Renal pelvis (tissue), 12 donors: ENCODE data around the gene PNKD. TPM values are rescaled to one million over a fixed set of nuclear protein-coding genes. Genes with fewer than 3 reads are reported as not detected.
A peak's percentile ranks its signal among the peaks of the same experiment; 100 is the strongest.

Experiments used
- DNase-seq: peaks from one replicate; pipeline ENCODE4 v3.0.0-alpha.2; 2013
- long read RNA-seq, 16 experiments: transcript quantifications; one replicate each; lab custom pipeline, GENCODE V29; 2026
- polyA plus RNA-seq, 3 donors: library from polyadenylated mRNA; unstranded; fragments of 120-200 nt; gene quantifications; one replicate each; pipeline ENCODE4 v1.2.1, GENCODE V29; 2013; ENCODE audit not compliant: insufficient read length in 3 of 3

Gene PNKD, protein sequence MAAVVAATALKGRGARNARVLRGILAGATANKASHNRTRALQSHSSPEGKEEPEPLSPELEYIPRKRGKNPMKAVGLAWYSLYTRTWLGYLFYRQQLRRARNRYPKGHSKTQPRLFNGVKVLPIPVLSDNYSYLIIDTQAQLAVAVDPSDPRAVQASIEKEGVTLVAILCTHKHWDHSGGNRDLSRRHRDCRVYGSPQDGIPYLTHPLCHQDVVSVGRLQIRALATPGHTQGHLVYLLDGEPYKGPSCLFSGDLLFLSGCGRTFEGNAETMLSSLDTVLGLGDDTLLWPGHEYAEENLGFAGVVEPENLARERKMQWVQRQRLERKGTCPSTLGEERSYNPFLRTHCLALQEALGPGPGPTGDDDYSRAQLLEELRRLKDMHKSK
- 100 to 1,000 TPM; 115 to 131 (median 115) TPM for polyA plus RNA-seq
- long read RNA-seq, donor 1, transcript PNKD-205 (2 exons, 1,372 nt), result minor isoform, 12 of 190 reads
- long read RNA-seq, donor 1, transcript PNKD-201 (3 exons, 758 nt), result major isoform, 156 of 190 reads
- long read RNA-seq, donor 1, transcript PNKD-202 (9 exons, 2,991 nt), result minor isoform, 12 of 190 reads
- long read RNA-seq, donor 1, partial matches to known transcripts, result 10 of 190 reads
- long read RNA-seq, donor 1, other reads (novel, unspliced or antisense), result 0 of 190 reads
- long read RNA-seq, donor 2, transcript PNKD-202 (9 exons, 2,991 nt), result minor isoform, 8 of 221 reads
- long read RNA-seq, donor 2, transcript PNKD-205 (2 exons, 1,372 nt), result minor isoform, 27 of 221 reads
- long read RNA-seq, donor 2, transcript PNKD-201 (3 exons, 758 nt), result major isoform, 167 of 221 reads
- long read RNA-seq, donor 2, partial matches to known transcripts, result 19 of 221 reads
- long read RNA-seq, donor 2, other reads (novel, unspliced or antisense), result 0 of 221 reads
- long read RNA-seq, donor 3, transcript PNKD-202 (9 exons, 2,991 nt), result minor isoform, 10 of 182 reads
- long read RNA-seq, donor 3, transcript PNKD-205 (2 exons, 1,372 nt), result minor isoform, 11 of 182 reads
- long read RNA-seq, donor 3, transcript PNKD-201 (3 exons, 758 nt), result major isoform, 123 of 182 reads
- long read RNA-seq, donor 3, partial matches to known transcripts, result 38 of 182 reads
- long read RNA-seq, donor 3, other reads (novel, unspliced or antisense), result 0 of 182 reads
- long read RNA-seq, donor 4, transcript PNKD-202 (9 exons, 2,991 nt), result minor isoform, 9 of 305 reads
- long read RNA-seq, donor 4, transcript PNKD-201 (3 exons, 758 nt), result major isoform, 232 of 305 reads
- long read RNA-seq, donor 4, transcript PNKD-205 (2 exons, 1,372 nt), result minor isoform, 27 of 305 reads
- long read RNA-seq, donor 4, partial matches to known transcripts, result 30 of 305 reads
- long read RNA-seq, donor 4, other reads (novel, unspliced or antisense), result 7 of 305 reads
- long read RNA-seq, donor 5, transcript PNKD-201 (3 exons, 758 nt), result major isoform, 75 of 91 reads
- long read RNA-seq, donor 5, partial matches to known transcripts, result 11 of 91 reads
- long read RNA-seq, donor 5, other reads (novel, unspliced or antisense), result 0 of 91 reads
- long read RNA-seq, donor 6, transcript PNKD-201 (3 exons, 758 nt), result major isoform, 146 of 201 reads
- long read RNA-seq, donor 6, transcript PNKD-202 (9 exons, 2,991 nt), result minor isoform, 6 of 201 reads
- long read RNA-seq, donor 6, transcript PNKD-205 (2 exons, 1,372 nt), result minor isoform, 23 of 201 reads
- long read RNA-seq, donor 6, partial matches to known transcripts, result 19 of 201 reads
- long read RNA-seq, donor 6, other reads (novel, unspliced or antisense), result 6 of 201 reads
- long read RNA-seq, donor 7, transcript PNKD-202 (9 exons, 2,991 nt), result minor isoform, 21 of 228 reads
- long read RNA-seq, donor 7, transcript PNKD-201 (3 exons, 758 nt), result major isoform, 156 of 228 reads
- long read RNA-seq, donor 7, transcript PNKD-205 (2 exons, 1,372 nt), result minor isoform, 20 of 228 reads
- long read RNA-seq, donor 7, partial matches to known transcripts, result 21 of 228 reads
- long read RNA-seq, donor 7, other reads (novel, unspliced or antisense), result 10 of 228 reads
- long read RNA-seq, donor 8, transcript PNKD-201 (3 exons, 758 nt), result major isoform, 28 of 31 reads
- long read RNA-seq, donor 8, partial matches to known transcripts, result 0 of 31 reads
- long read RNA-seq, donor 8, other reads (novel, unspliced or antisense), result 0 of 31 reads
- long read RNA-seq, donor 9, transcript PNKD-201 (3 exons, 758 nt), result major isoform, 181 of 235 reads
- long read RNA-seq, donor 9, transcript PNKD-202 (9 exons, 2,991 nt), result minor isoform, 15 of 235 reads
- long read RNA-seq, donor 9, transcript PNKD-205 (2 exons, 1,372 nt), result minor isoform, 23 of 235 reads
- long read RNA-seq, donor 9, partial matches to known transcripts, result 16 of 235 reads
- long read RNA-seq, donor 9, other reads (novel, unspliced or antisense), result 0 of 235 reads
- long read RNA-seq, donor 10, transcript PNKD-201 (3 exons, 758 nt), result major isoform, 132 of 188 reads
- long read RNA-seq, donor 10, transcript PNKD-205 (2 exons, 1,372 nt), result minor isoform, 12 of 188 reads
- long read RNA-seq, donor 10, transcript PNKD-202 (9 exons, 2,991 nt), result minor isoform, 12 of 188 reads
- long read RNA-seq, donor 10, partial matches to known transcripts, result 32 of 188 reads
- long read RNA-seq, donor 10, other reads (novel, unspliced or antisense), result 0 of 188 reads
- long read RNA-seq, donor 11, transcript PNKD-201 (3 exons, 758 nt), result major isoform, 89 of 98 reads
- long read RNA-seq, donor 11, transcript PNKD-202 (9 exons, 2,991 nt), result minor isoform, 6 of 98 reads
- long read RNA-seq, donor 11, partial matches to known transcripts, result 0 of 98 reads
- long read RNA-seq, donor 11, other reads (novel, unspliced or antisense), result 0 of 98 reads
- long read RNA-seq, donor 12, transcript PNKD-205 (2 exons, 1,372 nt), result minor isoform, 16 of 286 reads
- long read RNA-seq, donor 12, transcript PNKD-201 (3 exons, 758 nt), result major isoform, 181 of 286 reads
- long read RNA-seq, donor 12, transcript PNKD-202 (9 exons, 2,991 nt), result minor isoform, 15 of 286 reads
- long read RNA-seq, donor 12, partial matches to known transcripts, result 23 of 286 reads
- long read RNA-seq, donor 12, other reads (novel, unspliced or antisense), result 51 of 286 reads
- long read RNA-seq, donor 13, transcript PNKD-201 (3 exons, 758 nt), result major isoform, 99 of 127 reads
- long read RNA-seq, donor 13, transcript PNKD-205 (2 exons, 1,372 nt), result minor isoform, 13 of 127 reads
- long read RNA-seq, donor 13, partial matches to known transcripts, result 12 of 127 reads
- long read RNA-seq, donor 13, other reads (novel, unspliced or antisense), result 0 of 127 reads
- long read RNA-seq, donor 14, result 0 reads
- long read RNA-seq, donor 15, transcript PNKD-205 (2 exons, 1,372 nt), result minor isoform, 23 of 245 reads
- long read RNA-seq, donor 15, transcript PNKD-201 (3 exons, 758 nt), result major isoform, 182 of 245 reads
- long read RNA-seq, donor 15, transcript PNKD-202 (9 exons, 2,991 nt), result minor isoform, 15 of 245 reads
- long read RNA-seq, donor 15, partial matches to known transcripts, result 19 of 245 reads
- long read RNA-seq, donor 15, other reads (novel, unspliced or antisense), result 6 of 245 reads
- long read RNA-seq, donor 16, transcript PNKD-205 (2 exons, 1,372 nt), result minor isoform, 13 of 185 reads
- long read RNA-seq, donor 16, transcript PNKD-201 (3 exons, 758 nt), result major isoform, 149 of 185 reads
- long read RNA-seq, donor 16, partial matches to known transcripts, result 20 of 185 reads
- long read RNA-seq, donor 16, other reads (novel, unspliced or antisense), result 0 of 185 reads

DNA sequence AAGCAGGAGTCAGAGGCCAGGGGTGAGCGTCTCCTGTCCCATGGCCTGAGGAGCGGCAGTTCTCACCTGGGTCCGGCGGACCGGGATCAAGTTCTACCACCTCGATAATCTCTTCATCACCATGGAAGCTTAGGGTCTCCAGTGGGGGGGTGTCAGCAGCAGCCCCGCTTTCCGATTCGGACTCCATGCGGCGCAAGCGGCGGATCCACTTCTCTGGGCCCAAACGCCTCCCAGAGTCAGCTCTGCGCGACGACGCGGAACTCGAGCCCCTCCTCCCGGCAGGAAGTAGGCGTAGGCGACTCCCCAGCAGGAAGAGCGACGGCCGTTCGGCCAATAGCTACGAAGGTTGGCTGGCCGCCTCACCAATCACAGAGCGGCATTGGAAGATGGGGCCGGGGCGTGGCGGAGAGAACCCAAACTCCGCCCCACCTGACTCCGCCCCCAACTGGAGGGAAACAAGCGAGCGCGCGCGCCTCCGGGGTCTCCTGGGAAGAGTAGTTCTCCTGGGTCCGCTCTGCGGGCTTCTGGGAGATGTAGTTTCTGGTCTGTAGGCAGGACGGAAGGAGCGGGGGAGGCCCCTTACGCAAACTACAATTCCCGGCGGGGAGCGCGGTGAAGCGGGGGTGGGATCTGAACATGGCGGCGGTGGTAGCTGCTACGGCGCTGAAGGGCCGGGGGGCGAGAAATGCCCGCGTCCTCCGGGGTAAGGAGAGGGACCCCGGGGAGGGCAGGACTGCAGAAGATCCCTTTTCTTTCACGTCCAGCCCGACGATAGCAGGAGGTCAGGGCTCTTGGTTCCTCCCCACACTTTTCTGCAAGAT is at the start of gene PNKD, which contains the start of gene AAMP:
Gene PNKD, plus strand, starts transcription at position 620 of the 821 bp plus-strand sequence. Its CDS starts 17 bp downstream, at position 637.
Gene AAMP, minus strand, starts transcription at position 238 of the 821 bp plus-strand sequence. Its CDS starts 51 bp downstream, at position 187.
- peak; percentile 100 for DNase-seq

DNA sequence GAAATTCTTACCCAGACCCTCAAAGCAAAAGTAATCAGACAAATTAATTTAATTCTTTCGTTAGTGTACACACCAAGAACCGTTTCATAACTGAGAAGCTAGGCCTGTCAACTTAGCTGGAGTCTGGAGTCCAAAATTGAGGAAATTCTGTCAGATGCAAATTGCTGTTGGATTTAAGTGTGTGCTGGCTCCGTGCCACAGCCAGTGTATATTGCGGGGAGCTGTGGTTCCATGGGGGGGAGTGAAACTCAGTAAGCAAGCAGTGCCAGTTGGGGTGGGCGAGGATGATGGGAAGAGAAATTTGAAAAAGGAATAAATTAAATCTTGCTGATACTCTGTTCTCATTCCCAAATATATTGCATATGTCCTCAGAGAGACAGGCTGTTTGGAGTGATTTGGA is 49.3 kb upstream of the PNKD start:
- no peak for DNase-seq

DNA sequence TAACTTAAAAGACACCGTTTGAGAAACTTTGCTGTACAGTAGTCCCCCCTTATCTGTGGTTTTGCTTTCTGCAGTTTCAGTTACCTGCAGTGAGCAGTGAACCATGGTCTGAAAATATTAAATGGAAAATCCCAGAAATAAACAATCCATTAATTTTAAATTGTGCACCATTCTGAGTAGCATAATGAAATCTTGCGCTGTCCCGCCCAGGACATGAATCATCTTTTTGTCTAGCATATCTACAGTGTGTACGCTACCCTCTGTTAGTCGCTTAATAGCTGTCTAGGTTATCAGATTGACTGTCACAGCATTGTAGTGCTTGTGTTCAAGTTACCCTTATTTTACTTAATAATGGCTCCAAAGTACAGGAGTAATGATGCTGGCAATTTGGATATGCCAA is 47.3 kb upstream of the PNKD start:
- DNase-seq, result no peak

DNA sequence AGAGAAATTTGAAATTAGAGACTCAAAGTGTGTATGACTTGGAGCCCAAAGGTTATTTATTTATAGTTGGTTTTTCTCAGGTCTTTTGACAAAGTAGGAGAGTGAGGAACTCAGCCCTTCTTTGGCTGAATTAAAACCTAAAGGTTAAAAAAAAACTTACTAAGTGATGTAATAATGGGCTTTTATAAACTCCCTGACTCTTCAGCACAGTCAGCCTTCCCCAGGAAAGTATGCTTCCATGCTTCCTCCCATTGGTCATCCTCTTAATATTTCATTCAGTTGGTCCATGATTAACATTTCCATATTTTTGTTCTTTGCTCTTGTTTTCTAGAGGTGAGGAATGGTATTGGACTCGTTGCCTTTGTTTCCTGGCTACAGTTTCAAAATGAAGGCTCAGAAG is 46.1 kb upstream of the PNKD start:
- no peak for DNase-seq

DNA sequence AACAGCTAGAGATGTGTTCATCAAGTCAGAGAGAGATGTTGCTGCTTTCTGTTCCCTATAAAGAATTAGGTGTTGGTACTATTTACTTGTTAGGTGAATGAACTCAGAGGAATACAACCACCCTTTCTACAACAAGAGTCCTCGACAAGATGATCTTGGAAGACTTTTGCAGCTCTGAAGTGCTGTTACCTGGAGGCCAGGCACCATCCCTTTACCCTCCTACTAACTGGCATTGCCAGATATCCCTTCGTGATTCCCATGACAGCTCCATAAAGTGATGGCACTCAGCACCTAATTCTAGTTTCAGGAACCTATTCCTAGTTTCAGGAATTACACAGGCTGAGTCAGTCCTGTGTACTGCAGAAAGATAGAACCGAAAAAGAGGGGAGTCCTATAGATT is 43.4 kb upstream of the PNKD start:
- no peak for DNase-seq

DNA sequence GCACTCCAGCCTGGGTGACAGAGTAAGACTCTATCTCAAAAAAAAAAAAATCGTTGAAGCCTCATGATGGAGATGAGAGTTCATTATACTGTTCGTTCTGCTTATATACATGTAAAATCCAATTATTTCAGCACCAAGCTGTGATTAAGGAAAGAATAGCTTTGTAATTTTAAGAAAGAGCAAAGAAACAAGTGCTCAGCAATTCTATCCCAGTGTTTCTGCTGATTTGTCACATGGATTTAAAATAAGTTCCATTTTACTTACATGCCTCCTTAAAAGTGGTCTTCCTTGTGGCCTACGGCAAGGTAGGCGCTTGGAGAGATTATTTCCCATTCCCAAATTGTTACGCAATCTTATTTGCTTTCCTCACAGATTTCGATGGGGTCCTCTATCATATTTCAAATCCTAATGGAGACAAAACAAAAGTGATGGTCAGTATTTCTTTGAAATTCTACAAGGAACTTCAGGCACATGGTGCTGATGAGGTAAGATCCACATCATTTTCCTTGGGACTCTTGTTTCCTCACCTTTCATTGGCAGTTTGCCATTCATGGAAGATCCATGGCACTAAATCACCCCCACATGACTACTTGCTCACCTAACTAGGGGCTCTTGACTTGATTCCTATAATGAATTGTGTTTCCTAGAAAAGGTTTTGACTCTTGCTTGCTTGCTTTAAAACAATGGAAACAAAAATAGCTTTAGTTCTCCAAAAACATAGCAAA is 41.8 kb upstream of the PNKD start:
- no peak for DNase-seq

DNA sequence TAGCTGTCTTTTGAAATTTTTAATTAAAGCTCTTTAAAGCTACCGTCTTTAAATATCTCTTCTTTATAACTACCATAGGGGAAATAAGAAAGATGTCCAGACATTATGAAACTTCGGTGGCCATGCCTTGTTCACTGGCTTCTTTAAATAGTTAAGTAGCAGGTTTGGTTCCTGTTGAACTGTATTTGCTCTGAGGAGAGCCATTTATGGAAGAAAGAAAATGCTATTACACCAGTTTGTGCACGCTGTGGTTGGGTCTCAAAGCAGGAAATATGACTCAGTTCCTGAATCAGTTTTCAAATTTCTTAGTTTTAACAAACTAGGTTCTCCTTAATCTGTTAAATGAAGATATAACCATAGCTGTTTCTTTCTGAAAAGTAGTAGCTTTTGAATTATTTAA is 41.1 kb upstream of the PNKD start:
- DNase-seq, result no peak

DNA sequence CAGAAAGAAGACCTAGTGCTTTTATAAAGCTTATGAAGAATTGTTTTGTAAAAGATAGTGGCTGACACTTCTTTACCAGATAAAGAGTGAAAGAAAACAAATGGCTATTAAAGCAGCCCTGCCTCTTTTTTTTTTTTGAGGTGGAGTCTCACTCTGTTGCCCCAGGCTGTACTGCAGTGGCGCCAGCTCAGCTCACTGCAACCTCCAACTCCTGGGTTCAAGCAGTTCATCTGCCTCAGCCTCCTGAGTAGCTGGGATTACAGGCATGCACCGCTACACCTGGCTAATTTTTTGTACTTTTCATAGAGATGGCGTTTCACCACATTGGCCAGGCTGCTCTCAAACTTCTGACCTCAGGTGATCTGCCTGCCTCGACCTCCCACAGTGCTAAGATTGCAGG is 40.5 kb upstream of the PNKD start:
- no peak for DNase-seq

DNA sequence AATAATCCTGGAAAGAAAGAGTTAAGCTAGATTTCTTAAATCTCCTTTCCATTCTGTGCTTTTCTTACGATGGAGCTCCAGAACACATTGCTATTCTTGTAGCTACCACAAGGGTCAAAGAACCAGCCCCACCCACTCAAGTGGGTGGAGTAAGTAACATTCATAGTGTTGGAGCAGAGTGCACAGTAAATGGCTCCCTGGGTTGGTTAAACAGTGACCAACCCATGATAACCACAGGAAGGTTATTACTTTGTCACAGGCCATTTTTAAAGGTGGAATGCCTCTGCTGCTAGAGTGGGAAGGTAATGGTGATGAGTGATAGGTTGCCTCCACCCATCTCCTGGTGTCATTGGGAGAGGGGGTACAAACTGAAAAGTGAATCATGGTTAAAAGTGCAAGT is 39.4 kb upstream of the PNKD start:
- DNase-seq, result peak; percentile 4

DNA sequence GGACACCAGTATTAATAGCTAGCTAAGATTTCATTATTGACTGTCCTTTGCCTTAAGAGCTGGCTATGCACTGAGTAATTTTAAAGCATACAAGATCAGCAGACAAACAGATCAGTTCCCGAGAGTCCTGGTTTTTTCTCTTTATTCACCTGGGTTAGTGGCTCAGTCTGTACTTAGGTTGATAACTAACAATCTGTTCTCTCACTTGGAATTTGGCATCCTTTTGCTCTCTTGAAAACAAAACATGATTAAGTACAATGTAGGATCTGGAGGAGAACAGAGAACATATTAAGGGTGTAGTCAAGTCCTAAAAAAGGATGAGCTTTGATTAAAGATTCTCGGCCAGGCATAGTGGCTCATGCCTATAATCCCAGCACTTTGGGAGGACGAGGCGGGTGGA is 36.8 kb upstream of the PNKD start:
- no peak for DNase-seq

DNA sequence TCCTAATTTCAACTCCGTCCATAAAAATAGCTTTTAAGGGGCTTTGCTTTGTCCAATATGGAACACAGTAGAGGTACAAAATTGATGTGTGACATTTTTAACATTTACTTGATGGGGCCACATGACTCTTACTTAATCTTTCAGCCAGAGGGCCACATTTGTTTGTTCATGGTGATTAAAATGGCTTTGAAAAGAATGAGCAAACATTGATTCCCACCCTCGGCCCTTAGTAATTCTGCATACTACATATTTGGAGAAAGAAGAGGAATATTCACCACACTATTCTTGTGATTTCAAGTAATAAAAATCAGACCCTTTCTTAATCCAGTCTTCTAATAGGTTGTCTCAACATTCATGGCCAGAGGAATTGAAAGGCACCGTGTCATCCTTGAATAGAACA is 35.8 kb upstream of the PNKD start:
- no peak for DNase-seq

DNA sequence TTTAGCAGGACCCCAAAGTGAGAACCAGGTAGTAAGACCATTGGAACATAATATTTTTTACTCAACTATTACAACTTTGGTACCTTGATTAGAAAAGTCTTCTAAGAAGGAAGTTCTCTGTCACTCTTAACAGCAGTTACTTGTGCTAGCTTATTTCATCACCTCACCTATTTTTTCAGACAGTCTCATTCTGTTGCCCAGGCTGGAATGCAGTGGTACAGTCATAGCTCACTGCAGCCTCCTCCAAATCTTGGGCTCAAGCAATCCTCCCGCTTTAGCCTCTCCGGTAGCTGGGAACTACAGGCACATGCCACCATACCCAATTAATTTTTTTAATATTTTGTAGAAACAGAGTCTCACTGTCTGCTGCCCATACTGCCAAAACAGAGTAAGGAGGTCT is 35.3 kb upstream of the PNKD start:
- no peak for DNase-seq

DNA sequence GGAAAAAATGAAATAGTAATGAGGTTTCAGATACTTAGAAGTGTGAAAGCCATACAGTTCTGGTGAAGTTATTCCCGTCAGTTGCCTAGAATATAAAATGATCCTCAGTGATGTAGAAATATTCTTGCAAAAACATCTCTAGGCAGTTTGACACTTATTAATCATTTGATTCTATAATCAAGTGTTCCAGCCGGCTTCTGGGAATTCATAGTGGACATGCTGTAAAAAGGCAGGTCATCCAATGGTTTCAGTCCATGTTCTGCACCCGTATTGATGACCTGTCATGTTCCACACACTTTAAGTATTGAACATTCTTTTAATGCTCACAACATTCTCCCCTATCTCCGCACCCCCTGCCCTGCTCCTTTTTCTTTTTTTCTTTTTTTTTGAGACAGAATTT is 33.5 kb upstream of the PNKD start:
- DNase-seq, result no peak

DNA sequence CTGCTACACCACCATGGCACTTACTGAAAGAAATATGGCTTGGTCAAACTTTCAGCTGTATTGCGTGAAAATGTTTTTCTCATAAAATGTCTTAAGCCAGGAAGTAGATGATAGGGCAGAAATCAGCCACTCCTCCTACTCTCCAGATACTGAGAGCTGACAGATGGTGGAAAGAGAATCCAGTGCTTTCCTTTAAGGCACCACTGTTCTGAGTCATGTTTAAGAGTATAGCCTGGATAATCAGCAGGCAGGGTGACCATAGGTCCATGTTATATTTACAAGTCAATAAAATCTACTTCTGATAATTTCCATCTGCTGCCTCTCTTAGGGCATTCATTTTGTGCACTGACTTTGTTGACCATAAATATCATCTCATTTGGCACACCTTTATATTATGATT is 31.4 kb upstream of the PNKD start:
- no peak for DNase-seq

DNA sequence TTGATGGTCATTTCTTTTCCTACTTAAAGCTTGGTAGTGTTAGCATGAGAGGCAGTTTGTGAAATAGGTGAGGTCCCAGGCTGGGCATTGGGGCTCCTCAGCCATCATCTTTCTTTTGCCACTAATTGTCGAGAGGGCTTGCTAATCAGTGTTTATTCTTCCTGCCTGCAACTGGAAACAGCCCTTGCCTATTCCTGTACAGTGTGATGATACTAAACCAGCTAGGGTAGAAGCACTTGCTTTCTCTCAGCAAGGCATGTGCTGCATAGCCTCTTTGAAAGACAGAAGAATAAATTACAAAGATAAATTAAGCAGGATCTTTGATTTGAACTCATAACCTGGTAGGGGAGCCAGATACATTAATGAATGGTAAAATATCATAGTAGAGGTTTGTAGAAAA is 26.1 kb upstream of the PNKD start:
- DNase-seq, result no peak
